WTC11 (cell line): ENCODE measurements around the gene TTC33. TPM values are rescaled to one million over a fixed set of nuclear protein-coding genes. Genes with fewer than 3 reads are reported as not detected.

Source experiments
- AFF4 ChIP-seq: sonication (generic); formaldehyde crosslinking; IDR thresholded peaks from 2 replicates; pipeline ENCODE4 v1.8.1; 2023; ENCODE audit warnings: mild to moderate bottlenecking, missing genetic modification reagents, borderline replicate concordance
- ATF1 ChIP-seq: sonication (generic); formaldehyde crosslinking; IDR thresholded peaks from 2 replicates; pipeline ENCODE4 v1.8.1; 2023; ENCODE audit warnings: mild to moderate bottlenecking, moderate library complexity, missing genetic modification reagents
- CDX4 ChIP-seq: fragments of 250-450 bp; sonication (Bioruptor Pico); IDR thresholded peaks from 2 replicates; pipeline ENCODE4 v1.9.0; 2021; ENCODE audit warnings: moderate library complexity, mild to moderate bottlenecking, inconsistent platforms, borderline replicate concordance
- CREB1 ChIP-seq: sonication (generic); formaldehyde crosslinking; IDR thresholded peaks from 2 replicates; pipeline ENCODE4 v1.8.0; 2023; ENCODE audit warnings: mild to moderate bottlenecking, missing genetic modification reagents
- EMX1 ChIP-seq: fragments of 250-450 bp; sonication (Bioruptor Pico); IDR thresholded peaks from 2 replicates; pipeline ENCODE4 v1.8.0; 2021; ENCODE audit warnings: mild to moderate bottlenecking
- ETV6 ChIP-seq: sonication (generic); formaldehyde crosslinking; IDR thresholded peaks from 2 replicates; pipeline ENCODE4 v1.8.1; 2022; ENCODE audit warnings: mild to moderate bottlenecking, missing genetic modification reagents
- GABPB1 ChIP-seq: sonication (generic); formaldehyde crosslinking; IDR thresholded peaks from 2 replicates; pipeline ENCODE4 v1.8.1; 2023; ENCODE audit warnings: mild to moderate bottlenecking, missing genetic modification reagents
- GRHL2 ChIP-seq: fragments of 250-450 bp; sonication (Bioruptor Pico); IDR thresholded peaks from 2 replicates; pipeline ENCODE4 v1.8.0; 2022; ENCODE audit warnings: mild to moderate bottlenecking, moderate library complexity; ENCODE audit not compliant: insufficient replicate concordance, severe bottlenecking
- PRRX2 ChIP-seq: fragments of 250-450 bp; sonication (Bioruptor Pico); IDR thresholded peaks from 2 replicates; pipeline ENCODE4 v1.8.0; 2021; ENCODE audit warnings: mild to moderate bottlenecking
- TEAD1 ChIP-seq: sonication (generic); formaldehyde crosslinking; IDR thresholded peaks from 2 replicates; pipeline ENCODE4 v1.8.0; 2022; ENCODE audit warnings: mild to moderate bottlenecking, missing genetic modification reagents
- ZNF232 ChIP-seq: sonication (generic); formaldehyde crosslinking; IDR thresholded peaks from 2 replicates; pipeline ENCODE4 v1.8.0; 2022; ENCODE audit warnings: mild to moderate bottlenecking, missing genetic modification reagents
- ZNF512 ChIP-seq: sonication (generic); formaldehyde crosslinking; IDR thresholded peaks from 2 replicates; pipeline ENCODE4 v1.8.1; 2022; ENCODE audit warnings: missing genetic modification reagents, borderline replicate concordance
- total RNA-seq: library from RNA; stranded (reverse); gene quantifications from 3 replicates; pipeline ENCODE4 v1.2.3, GENCODE V29; 2021
- TF ChIP-seq, protein P1 (sequence below): sonication (generic); formaldehyde crosslinking; IDR thresholded peaks from 2 replicates; pipeline ENCODE4 v1.8.0; 2023; ENCODE audit warnings: mild to moderate bottlenecking, missing genetic modification reagents
- TF ChIP-seq, protein P2 (sequence below): sonication (generic); formaldehyde crosslinking; IDR thresholded peaks from 2 replicates; pipeline ENCODE4 v1.8.1; 2023; ENCODE audit warnings: mild to moderate bottlenecking, moderate library complexity, missing genetic modification reagents
- TF ChIP-seq, protein P3 (sequence below): sonication (generic); formaldehyde crosslinking; IDR thresholded peaks from 2 replicates; pipeline ENCODE4 v1.8.0; 2023; ENCODE audit warnings: missing genetic modification reagents, mild to moderate bottlenecking, borderline replicate concordance
- TF ChIP-seq, protein P4 (sequence below): sonication (generic); formaldehyde crosslinking; IDR thresholded peaks from 2 replicates; pipeline ENCODE4 v1.8.0; 2022; ENCODE audit warnings: mild to moderate bottlenecking, missing genetic modification reagents
- TF ChIP-seq, protein P5 (sequence below): sonication (generic); formaldehyde crosslinking; IDR thresholded peaks from 2 replicates; pipeline ENCODE4 v1.8.1; 2022; ENCODE audit warnings: mild to moderate bottlenecking, missing genetic modification reagents, moderate library complexity, borderline replicate concordance

The TTC33 gene
- total RNA-seq, 1 experiment from 2014 or later: 9.2 TPM

DNA sequence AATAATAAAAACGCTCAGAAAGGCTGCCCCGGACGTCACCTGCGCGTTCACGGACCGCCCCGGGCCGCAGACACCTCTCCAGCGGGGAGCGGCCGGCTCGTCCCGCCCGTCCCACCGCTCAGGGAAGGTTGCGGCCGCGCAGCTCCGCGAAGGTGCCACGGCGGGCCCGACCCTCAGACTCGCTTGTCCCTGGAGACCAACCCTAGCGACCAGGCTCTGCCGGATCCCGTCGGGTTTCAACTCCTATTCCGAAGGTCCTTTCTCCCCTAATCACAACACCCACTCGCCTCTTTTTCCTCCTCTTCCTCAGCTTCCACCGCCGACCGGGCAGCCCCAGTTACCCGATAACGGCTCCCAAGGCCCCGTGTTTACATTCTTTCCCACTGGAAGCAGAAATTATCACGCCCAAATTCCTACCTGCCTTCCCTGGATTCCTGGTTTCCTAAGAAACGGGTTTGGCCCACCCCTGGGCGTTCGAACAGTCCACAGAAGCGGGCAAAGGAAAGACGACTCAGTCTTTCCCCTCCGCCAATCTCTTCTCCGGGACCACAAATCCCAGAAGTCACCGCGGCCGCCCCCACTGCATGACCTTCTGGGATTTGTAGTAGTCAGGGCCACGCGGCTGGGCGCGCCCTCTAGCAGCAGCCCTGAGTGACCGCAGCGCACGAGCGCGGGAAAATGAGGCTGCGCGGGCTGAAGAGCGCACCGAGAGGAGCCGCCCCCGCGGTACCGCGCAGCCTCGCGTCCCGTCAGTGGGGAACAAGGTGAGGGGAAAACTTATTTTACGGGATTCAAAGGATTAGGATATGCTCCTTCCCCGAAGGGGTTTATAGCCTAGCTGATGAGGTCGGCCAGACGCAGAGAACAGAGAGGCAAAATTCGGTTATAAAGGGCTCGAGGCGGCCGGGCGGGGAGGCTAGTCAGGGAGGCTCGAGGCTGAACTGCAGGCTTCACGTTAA lies at the start of gene TTC33 (continued):
- TF ChIP-seq ATF1 (CRISPR knock-in tag) (0 out of 2 replicates have a peak, but pooled peaks have one; percentile 32), TEAD1 (CRISPR knock-in tag) (0 out of 2 replicates have a peak, but pooled peaks have one; percentile 63), ZNF512 (CRISPR knock-in tag) (no peak), ETV6 (CRISPR knock-in tag) (peak; percentile 82), ZNF232 (CRISPR knock-in tag) (0 out of 2 replicates have a peak, but pooled peaks have one; percentile 48), EMX1 (CRISPR knock-in tag) (peak; percentile 54; the same call in 1 of the 2 replicates), CREB1 (CRISPR knock-in tag) (no peak), GRHL2 (no peak), PRRX2 (CRISPR knock-in tag) (peak; percentile 9), CDX4 (CRISPR knock-in tag) (no peak), GABPB1 (0 out of 2 replicates have a peak, but pooled peaks have one; percentile 36), AFF4 (CRISPR knock-in tag) (no peak)
- TF ChIP-seq, protein P1, sequence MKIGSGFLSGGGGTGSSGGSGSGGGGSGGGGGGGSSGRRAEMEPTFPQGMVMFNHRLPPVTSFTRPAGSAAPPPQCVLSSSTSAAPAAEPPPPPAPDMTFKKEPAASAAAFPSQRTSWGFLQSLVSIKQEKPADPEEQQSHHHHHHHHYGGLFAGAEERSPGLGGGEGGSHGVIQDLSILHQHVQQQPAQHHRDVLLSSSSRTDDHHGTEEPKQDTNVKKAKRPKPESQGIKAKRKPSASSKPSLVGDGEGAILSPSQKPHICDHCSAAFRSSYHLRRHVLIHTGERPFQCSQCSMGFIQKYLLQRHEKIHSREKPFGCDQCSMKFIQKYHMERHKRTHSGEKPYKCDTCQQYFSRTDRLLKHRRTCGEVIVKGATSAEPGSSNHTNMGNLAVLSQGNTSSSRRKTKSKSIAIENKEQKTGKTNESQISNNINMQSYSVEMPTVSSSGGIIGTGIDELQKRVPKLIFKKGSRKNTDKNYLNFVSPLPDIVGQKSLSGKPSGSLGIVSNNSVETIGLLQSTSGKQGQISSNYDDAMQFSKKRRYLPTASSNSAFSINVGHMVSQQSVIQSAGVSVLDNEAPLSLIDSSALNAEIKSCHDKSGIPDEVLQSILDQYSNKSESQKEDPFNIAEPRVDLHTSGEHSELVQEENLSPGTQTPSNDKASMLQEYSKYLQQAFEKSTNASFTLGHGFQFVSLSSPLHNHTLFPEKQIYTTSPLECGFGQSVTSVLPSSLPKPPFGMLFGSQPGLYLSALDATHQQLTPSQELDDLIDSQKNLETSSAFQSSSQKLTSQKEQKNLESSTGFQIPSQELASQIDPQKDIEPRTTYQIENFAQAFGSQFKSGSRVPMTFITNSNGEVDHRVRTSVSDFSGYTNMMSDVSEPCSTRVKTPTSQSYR (CRISPR knock-in tag): 0 out of 2 replicates have a peak, but pooled peaks have one; percentile 36
- TF ChIP-seq, protein P2, sequence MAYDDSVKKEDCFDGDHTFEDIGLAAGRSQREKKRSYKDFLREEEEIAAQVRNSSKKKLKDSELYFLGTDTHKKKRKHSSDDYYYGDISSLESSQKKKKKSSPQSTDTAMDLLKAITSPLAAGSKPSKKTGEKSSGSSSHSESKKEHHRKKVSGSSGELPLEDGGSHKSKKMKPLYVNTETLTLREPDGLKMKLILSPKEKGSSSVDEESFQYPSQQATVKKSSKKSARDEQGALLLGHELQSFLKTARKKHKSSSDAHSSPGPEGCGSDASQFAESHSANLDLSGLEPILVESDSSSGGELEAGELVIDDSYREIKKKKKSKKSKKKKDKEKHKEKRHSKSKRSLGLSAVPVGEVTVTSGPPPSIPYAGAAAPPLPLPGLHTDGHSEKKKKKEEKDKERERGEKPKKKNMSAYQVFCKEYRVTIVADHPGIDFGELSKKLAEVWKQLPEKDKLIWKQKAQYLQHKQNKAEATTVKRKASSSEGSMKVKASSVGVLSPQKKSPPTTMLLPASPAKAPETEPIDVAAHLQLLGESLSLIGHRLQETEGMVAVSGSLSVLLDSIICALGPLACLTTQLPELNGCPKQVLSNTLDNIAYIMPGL (CRISPR knock-in tag): peak; percentile 47
- TF ChIP-seq, protein P3, sequence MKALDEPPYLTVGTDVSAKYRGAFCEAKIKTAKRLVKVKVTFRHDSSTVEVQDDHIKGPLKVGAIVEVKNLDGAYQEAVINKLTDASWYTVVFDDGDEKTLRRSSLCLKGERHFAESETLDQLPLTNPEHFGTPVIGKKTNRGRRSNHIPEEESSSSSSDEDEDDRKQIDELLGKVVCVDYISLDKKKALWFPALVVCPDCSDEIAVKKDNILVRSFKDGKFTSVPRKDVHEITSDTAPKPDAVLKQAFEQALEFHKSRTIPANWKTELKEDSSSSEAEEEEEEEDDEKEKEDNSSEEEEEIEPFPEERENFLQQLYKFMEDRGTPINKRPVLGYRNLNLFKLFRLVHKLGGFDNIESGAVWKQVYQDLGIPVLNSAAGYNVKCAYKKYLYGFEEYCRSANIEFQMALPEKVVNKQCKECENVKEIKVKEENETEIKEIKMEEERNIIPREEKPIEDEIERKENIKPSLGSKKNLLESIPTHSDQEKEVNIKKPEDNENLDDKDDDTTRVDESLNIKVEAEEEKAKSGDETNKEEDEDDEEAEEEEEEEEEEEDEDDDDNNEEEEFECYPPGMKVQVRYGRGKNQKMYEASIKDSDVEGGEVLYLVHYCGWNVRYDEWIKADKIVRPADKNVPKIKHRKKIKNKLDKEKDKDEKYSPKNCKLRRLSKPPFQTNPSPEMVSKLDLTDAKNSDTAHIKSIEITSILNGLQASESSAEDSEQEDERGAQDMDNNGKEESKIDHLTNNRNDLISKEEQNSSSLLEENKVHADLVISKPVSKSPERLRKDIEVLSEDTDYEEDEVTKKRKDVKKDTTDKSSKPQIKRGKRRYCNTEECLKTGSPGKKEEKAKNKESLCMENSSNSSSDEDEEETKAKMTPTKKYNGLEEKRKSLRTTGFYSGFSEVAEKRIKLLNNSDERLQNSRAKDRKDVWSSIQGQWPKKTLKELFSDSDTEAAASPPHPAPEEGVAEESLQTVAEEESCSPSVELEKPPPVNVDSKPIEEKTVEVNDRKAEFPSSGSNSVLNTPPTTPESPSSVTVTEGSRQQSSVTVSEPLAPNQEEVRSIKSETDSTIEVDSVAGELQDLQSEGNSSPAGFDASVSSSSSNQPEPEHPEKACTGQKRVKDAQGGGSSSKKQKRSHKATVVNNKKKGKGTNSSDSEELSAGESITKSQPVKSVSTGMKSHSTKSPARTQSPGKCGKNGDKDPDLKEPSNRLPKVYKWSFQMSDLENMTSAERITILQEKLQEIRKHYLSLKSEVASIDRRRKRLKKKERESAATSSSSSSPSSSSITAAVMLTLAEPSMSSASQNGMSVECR: peak; percentile 48; the same call in 1 of the 2 replicates
- TF ChIP-seq, protein P4, sequence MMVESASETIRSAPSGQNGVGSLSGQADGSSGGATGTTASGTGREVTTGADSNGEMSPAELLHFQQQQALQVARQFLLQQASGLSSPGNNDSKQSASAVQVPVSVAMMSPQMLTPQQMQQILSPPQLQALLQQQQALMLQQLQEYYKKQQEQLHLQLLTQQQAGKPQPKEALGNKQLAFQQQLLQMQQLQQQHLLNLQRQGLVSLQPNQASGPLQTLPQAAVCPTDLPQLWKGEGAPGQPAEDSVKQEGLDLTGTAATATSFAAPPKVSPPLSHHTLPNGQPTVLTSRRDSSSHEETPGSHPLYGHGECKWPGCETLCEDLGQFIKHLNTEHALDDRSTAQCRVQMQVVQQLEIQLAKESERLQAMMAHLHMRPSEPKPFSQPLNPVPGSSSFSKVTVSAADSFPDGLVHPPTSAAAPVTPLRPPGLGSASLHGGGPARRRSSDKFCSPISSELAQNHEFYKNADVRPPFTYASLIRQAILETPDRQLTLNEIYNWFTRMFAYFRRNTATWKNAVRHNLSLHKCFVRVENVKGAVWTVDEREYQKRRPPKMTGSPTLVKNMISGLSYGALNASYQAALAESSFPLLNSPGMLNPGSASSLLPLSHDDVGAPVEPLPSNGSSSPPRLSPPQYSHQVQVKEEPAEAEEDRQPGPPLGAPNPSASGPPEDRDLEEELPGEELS (CRISPR knock-in tag): peak; percentile 54; the same call in 1 of the 2 replicates
- TF ChIP-seq, protein P5, sequence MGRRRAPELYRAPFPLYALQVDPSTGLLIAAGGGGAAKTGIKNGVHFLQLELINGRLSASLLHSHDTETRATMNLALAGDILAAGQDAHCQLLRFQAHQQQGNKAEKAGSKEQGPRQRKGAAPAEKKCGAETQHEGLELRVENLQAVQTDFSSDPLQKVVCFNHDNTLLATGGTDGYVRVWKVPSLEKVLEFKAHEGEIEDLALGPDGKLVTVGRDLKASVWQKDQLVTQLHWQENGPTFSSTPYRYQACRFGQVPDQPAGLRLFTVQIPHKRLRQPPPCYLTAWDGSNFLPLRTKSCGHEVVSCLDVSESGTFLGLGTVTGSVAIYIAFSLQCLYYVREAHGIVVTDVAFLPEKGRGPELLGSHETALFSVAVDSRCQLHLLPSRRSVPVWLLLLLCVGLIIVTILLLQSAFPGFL (CRISPR knock-in tag): no peak
